Astrocyte of the spinal cord (primary cell): ENCODE measurements around the gene SH3BGRL3.
"Not testable (repeated sequence)": the region's sequence is repeated elsewhere in the genome, so short reads cannot be mapped to it uniquely, and the experiment has no call there.

Experiments used
- DNase-seq: peaks from one replicate; pipeline ENCODE4 v3.0.0; 2011; ENCODE audit warnings: low read depth, low spot score
- H3K4me3 ChIP-seq: 2 replicates; pipeline ENCODE4 v1.5.1; 2011; ENCODE audit warnings: low read depth, mild to moderate bottlenecking, low read length, moderate library complexity
- in situ Hi-C: cut with HindIII; loops from 2 replicates; pipeline ENCODE4 v1.10.0; 2017; ENCODE audit warnings: low sequenced_read_pairs
- TF ChIP-seq, protein P1 (sequence below): IDR thresholded peaks from 2 replicates; pipeline ENCODE4 v1.5.1; 2012; ENCODE audit warnings: low read depth, mild to moderate bottlenecking, low read length, inconsistent platforms

SH3BGRL3 gene

DNA sequence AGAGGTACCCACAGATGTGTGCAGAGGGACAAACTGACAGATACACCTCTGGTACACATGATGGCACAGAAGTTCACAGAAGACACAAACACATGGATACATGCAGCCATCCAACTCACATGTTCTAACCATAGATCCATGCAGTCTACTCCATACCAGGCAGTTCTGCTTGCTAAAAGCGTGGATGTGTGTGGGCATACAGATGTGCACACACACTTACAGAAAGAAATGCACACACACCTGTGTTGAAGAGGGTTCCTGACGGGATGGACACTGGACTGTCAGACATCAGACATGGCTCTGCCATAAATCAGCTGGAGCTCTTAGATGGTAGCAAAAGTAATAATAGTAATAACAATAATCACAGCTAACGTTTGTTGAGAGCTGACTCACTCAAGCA, 44.7 kb downstream of the SH3BGRL3 start:
- in situ Hi-C loops, result no loop called here
- TF ChIP-seq, protein P1, sequence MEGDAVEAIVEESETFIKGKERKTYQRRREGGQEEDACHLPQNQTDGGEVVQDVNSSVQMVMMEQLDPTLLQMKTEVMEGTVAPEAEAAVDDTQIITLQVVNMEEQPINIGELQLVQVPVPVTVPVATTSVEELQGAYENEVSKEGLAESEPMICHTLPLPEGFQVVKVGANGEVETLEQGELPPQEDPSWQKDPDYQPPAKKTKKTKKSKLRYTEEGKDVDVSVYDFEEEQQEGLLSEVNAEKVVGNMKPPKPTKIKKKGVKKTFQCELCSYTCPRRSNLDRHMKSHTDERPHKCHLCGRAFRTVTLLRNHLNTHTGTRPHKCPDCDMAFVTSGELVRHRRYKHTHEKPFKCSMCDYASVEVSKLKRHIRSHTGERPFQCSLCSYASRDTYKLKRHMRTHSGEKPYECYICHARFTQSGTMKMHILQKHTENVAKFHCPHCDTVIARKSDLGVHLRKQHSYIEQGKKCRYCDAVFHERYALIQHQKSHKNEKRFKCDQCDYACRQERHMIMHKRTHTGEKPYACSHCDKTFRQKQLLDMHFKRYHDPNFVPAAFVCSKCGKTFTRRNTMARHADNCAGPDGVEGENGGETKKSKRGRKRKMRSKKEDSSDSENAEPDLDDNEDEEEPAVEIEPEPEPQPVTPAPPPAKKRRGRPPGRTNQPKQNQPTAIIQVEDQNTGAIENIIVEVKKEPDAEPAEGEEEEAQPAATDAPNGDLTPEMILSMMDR, result no peak

DNA sequence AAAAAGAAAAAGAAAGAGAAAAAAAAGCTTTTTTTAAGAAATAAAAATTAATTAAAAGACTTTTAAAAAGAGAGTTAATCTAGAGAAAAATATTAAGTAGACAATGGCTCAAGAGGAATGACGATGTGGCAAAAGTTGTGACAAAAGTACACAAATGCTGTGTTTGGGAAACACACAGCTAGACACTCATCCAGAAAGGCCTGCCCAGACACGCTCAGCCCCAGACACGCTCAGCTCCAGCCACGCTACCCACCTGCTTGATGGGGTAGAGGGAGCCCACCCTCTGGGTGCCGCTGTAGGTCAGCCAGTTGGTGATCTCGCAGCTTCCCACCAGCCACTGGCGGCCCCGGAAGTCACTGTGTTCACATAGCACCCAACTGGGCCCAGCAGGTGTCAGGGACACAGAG, 48.1 kb downstream of the SH3BGRL3 start:
- TF ChIP-seq, protein P1, result no peak
- in situ Hi-C loops, result no loop called here
- H3K4me3 ChIP-seq, result no peak overlapping the region
- DNase-seq, result no peak

More for the DNA sequence above, 44.7 kb downstream of the SH3BGRL3 start:
- DNase-seq, result no peak
- no peak overlapping the region for H3K4me3 ChIP-seq

- no peak for DNase-seq
- TF ChIP-seq, protein P1, result no peak
- in situ Hi-C loops, result no loop called here
- H3K4me3 ChIP-seq, result no peak overlapping the region
Measured at GRCh38 chr1:26328597-26328996, 48.7 kb downstream of the SH3BGRL3 start.

DNA sequence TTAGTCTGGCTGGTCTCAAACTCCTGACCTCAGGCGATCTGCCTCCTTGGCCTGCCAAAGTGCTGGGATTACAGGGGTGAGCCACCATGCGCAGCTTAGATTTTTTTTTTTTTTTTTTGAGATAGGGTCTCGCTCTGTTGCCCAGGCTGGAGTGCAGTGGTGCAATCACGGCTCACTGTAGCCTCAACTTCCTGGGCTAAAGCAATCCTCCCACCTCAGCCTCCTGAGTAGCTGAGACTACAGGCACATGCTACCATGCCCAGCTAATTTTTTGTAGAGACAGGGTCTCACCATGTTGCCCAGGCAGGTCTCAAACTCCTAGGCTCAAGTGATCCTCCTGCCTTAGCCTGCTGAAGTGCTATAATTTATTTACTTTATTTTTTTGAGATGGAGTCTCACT, 49.5 kb downstream of the SH3BGRL3 start:
- in situ Hi-C loops, H3K4me3 ChIP-seq, DNase-seq: not testable (repeated sequence)

DNA sequence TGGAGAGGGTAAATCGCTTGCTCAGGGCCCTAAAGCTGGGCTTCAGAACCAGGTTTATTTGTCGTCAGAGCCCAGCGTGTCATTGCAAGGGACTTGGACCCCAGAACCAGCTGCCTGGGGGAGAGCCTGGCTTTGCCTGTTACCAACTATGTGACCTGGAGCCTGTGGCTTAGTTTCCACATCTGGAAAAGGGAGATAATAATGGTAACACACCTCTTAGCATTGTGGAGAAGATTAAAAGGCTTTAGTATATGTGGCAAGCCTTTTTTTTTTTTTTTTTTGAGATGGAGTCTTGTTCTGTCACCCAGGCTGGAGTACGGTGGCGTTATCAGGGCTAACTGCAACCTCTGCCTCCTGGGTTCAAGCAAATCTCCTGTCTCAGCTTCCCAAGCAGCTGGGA, 50.4 kb downstream of the SH3BGRL3 start:
- TF ChIP-seq, protein P1, result no peak
- DNase-seq, result no peak
- in situ Hi-C loops, result no loop called here
- no peak overlapping the region for H3K4me3 ChIP-seq
